Tibial nerve (tissue), 4 donors: ENCODE results near the gene ALPI.

Experiments
- CTCF ChIP-seq, 5 experiments: fragments of 200-600 bp in 3 of 5; fragments of 450-650 bp in 2 of 5; sonication (generic) in 3 of 5; IDR thresholded peaks; one replicate each; pipeline ENCODE4 v1.5.1; 2016 to 2019; ENCODE audit warnings: antibody characterized with exemption in 5 of 5, mild to moderate bottlenecking in 3 of 5, moderate library complexity in 2 of 5
- EP300 ChIP-seq, 2 donors: sonication (generic); formaldehyde crosslinking; IDR thresholded peaks; one replicate each; pipeline ENCODE4 v1.6.1; 2017; ENCODE audit warnings: antibody characterized with exemption in 2 of 2, mild to moderate bottlenecking in 1 of 2
- POLR2A ChIP-seq, 2 donors: fragments of 450-650 bp; IDR thresholded peaks; one replicate each; pipeline ENCODE4 v1.6.1; 2017; ENCODE audit warnings: antibody characterized with exemption in 2 of 2, mild to moderate bottlenecking in 2 of 2, moderate library complexity in 2 of 2

GRCh38 chr2:232418466-232419244 is 37.3 kb upstream of the ALPI start:
- no peak for TF ChIP-seq CTCF (IDR thresholded peaks at IDR 0.05)
- no peak for TF ChIP-seq POLR2A (IDR thresholded peaks at IDR 0.05)
- no peak for TF ChIP-seq EP300 (IDR thresholded peaks at IDR 0.05)
